Measurements from ENCODE around the gene RMND5B.
"Not testable (repeated sequence)": the region's sequence is repeated elsewhere in the genome, so short reads cannot be mapped to it uniquely, and the experiment has no call there.

RMND5B gene

GRCh38 chr5:178119915-178120606 is 10.8 kb upstream of the RMND5B start:
- Histone ChIP-seq H3K9me3 (ENCODE audit: control insufficient read depth, insufficient read depth, low read length) (no peaks in the 10 kb centered on the region), H3K9ac (ENCODE audit: low read depth, low read length) (no peak overlapping the region), H3K4me1 (ENCODE audit: insufficient read depth, low read length) (peaks cover 34% of the 10 kb centered on the region), H3K36me3 (ENCODE audit: insufficient read depth, low read length) (peaks cover 3% of the 10 kb centered on the region; the same call in 1 of the 2 replicates)

GRCh38 chr5:178120607-178121357 is 10.0 kb upstream of the RMND5B start:
- Histone ChIP-seq H3K4me1 (ENCODE audit: insufficient read depth, low read length) (peaks cover 37% of the 10 kb centered on the region), H3K9me3 (ENCODE audit: control insufficient read depth, insufficient read depth, low read length) (no peaks in the 10 kb centered on the region), H3K9ac (ENCODE audit: low read depth, low read length) (no peak overlapping the region)

GRCh38 chr5:178121391-178122276 is 9.2 kb upstream of the RMND5B start:
- H3K9ac ChIP-seq (ENCODE audit: low read depth, low read length): no peak overlapping the region
- no peaks in the 10 kb centered on the region for H3K9me3 ChIP-seq (ENCODE audit: control insufficient read depth, insufficient read depth, low read length)
- peaks cover 32% of the 10 kb centered on the region for H3K4me1 ChIP-seq (ENCODE audit: insufficient read depth, low read length)
- peaks cover 3% of the 10 kb centered on the region; the same call in 1 of the 2 replicates for H3K36me3 ChIP-seq (ENCODE audit: insufficient read depth, low read length)

More at GRCh38 chr5:178120607-178121357, 10.0 kb upstream of the RMND5B start:
- H3K36me3 ChIP-seq (ENCODE audit: insufficient read depth, low read length): peaks cover 3% of the 10 kb centered on the region; the same call in 1 of the 2 replicates

DNA sequence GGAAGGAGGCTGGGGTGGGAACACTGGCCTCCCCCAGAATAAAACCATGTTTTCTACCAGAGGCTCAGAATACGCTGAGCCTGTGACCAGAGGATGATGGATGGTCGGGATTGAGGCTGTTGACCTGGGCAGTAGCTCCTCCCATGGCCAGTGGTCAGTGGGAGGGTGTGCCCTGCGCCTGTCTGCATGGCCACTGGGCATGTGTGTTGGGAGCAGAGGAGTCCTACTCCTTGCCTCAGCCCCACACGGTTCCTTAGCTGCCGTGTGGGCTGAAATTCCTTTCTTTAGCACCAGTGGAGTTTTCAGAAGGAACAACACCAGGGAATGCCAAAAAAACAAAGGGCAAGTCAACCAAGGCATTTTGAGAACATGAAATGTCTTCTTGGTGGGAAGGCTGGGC is 8.5 kb upstream of the RMND5B start:
- H3K36me3 ChIP-seq (ENCODE audit: insufficient read depth, low read length): peaks cover 3% of the 10 kb centered on the region; the same call in 1 of the 2 replicates
- H3K4me1 ChIP-seq (ENCODE audit: insufficient read depth, low read length): peaks cover 31% of the 10 kb centered on the region
- no peaks in the 10 kb centered on the region for H3K9me3 ChIP-seq (ENCODE audit: control insufficient read depth, insufficient read depth, low read length)
- H3K9ac ChIP-seq (ENCODE audit: low read depth, low read length): no peak overlapping the region

- Histone ChIP-seq H3K9me3 (ENCODE audit: control insufficient read depth, insufficient read depth, low read length) (no peaks in the 10 kb centered on the region), H3K4me1 (ENCODE audit: insufficient read depth, low read length) (peaks cover 23% of the 10 kb centered on the region), H3K9ac (ENCODE audit: low read depth, low read length) (no peak overlapping the region), H3K36me3 (ENCODE audit: insufficient read depth, low read length) (peaks cover 3% of the 10 kb centered on the region; the same call in 1 of the 2 replicates)
Observed at GRCh38 chr5:178123094-178123965, 7.5 kb upstream of the RMND5B start.

DNA sequence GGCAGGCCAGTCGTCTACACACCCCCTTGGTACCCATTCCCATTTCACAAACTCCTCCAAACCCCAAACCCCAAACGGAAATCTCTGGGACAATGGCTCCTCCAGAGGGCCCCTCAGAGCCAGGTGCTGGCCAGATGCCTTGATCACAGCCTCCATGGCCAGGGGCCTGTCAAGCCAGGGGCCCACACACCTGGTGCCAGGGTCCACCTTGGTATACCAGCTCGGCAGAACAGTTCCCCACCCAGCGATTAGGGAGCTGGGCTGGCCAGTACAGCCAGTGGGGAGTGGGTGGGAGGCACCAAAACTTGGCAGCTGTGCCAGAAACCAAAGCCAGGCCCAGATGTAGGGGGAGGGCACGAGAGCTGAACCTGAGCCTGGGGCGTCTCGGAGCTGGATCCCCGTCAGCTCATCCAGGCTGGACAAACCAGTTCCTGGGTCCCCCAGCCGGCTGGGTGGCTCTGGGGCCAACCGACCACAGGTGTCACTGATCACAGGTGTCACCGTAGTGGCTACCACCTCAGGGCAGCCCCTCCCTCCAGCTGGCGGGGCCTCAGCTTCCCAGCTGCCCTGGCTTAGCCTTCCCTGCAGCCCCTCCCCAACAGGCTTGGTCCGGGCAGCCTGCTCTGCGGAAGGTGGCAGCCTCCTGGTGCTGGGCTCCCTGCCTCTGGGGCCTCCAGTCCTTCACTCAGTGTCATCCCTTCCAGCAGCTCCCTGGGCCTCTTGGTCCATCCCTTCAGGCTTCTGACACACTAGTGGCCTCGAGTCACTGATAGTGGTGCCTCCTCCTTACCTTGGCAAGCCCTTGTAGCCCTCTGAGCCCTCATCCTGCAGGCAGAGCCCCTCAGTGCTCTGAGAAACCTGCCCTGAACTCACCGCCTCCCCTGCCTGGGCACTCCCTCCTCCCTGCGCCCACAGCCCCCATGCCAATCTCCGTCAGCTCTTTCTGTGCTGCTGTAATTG is 6.6 kb upstream of the RMND5B start:
- Histone ChIP-seq H3K36me3 (ENCODE audit: insufficient read depth, low read length) (peaks cover 3% of the 10 kb centered on the region; the same call in 1 of the 2 replicates), H3K9me3 (ENCODE audit: control insufficient read depth, insufficient read depth, low read length) (no peaks in the 10 kb centered on the region), H3K4me1 (ENCODE audit: insufficient read depth, low read length) (peaks cover 26% of the 10 kb centered on the region), H3K9ac (ENCODE audit: low read depth, low read length) (no peak overlapping the region)

DNA sequence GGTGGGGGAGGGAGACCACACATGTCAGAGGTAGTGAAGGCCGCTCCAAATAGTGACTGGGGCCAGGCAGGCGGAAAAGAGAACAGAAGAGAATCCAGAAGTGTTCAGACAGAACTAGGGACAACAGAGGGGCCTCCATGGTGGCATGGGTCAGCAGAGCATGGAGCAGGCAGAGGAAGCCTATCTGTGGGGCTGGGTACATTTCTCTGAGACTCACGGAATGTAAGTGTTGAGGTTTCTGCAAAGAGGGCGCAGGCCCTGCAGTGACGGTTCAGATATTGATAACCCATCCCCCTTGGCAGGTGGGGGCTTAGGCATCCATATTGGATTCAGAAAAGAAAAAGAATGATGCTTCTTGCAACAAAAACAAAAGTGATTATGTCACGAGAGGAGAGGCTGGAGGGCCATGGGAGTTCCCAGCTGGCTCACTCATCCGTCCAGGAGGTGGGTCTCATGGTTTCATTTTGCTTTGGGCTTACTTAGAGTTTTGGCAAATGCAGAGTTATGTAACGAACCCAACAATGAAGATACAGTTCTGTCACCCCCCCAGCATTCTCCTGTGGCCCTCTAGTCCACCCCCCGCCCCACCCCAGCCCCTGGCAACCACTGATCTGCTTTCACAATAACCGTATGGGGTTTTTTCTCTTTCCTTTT is 5.4 kb upstream of the RMND5B start:
- H3K9me3 ChIP-seq (ENCODE audit: control insufficient read depth, insufficient read depth, low read length): no peaks in the 10 kb centered on the region
- no peak overlapping the region; the same call in 1 of the 2 replicates for H3K9ac ChIP-seq (ENCODE audit: low read depth, low read length)
- H3K36me3 ChIP-seq (ENCODE audit: insufficient read depth, low read length): peaks cover 3% of the 10 kb centered on the region; the same call in 1 of the 2 replicates

GRCh38 chr5:178126556-178126955 is 4.3 kb upstream of the RMND5B start:
- peaks cover 30% of the 10 kb centered on the region for H3K4me1 ChIP-seq (ENCODE audit: insufficient read depth, low read length)
- H3K9me3 ChIP-seq (ENCODE audit: control insufficient read depth, insufficient read depth, low read length): no peaks in the 10 kb centered on the region
- H3K9ac ChIP-seq (ENCODE audit: low read depth, low read length): no peak overlapping the region

More for the DNA sequence above, 5.4 kb upstream of the RMND5B start:
- H3K4me1 ChIP-seq (ENCODE audit: insufficient read depth, low read length): peaks cover 30% of the 10 kb centered on the region

GRCh38 chr5:178127300-178128009 is 3.4 kb upstream of the RMND5B start:
- peaks cover 30% of the 10 kb centered on the region for H3K4me1 ChIP-seq (ENCODE audit: insufficient read depth, low read length)
- not testable (repeated sequence) for H3K36me3 ChIP-seq (ENCODE audit: insufficient read depth, low read length); H3K9ac ChIP-seq (ENCODE audit: low read depth, low read length); H3K9me3 ChIP-seq (ENCODE audit: control insufficient read depth, insufficient read depth, low read length)

More at GRCh38 chr5:178126556-178126955, 4.3 kb upstream of the RMND5B start:
- H3K36me3 ChIP-seq (ENCODE audit: insufficient read depth, low read length): peaks cover 3% of the 10 kb centered on the region; the same call in 1 of the 2 replicates

- peak overlapping the region; percentile 9; the same call in 1 of the 2 replicates for H3K9ac ChIP-seq (ENCODE audit: low read depth, low read length)
- H3K36me3 ChIP-seq (ENCODE audit: insufficient read depth, low read length): peaks cover 5% of the 10 kb centered on the region
- H3K9me3 ChIP-seq (ENCODE audit: control insufficient read depth, insufficient read depth, low read length): no peaks in the 10 kb centered on the region
- peaks cover 30% of the 10 kb centered on the region for H3K4me1 ChIP-seq (ENCODE audit: insufficient read depth, low read length)
Observed at GRCh38 chr5:178129296-178129695, 1.5 kb upstream of the RMND5B start.

DNA sequence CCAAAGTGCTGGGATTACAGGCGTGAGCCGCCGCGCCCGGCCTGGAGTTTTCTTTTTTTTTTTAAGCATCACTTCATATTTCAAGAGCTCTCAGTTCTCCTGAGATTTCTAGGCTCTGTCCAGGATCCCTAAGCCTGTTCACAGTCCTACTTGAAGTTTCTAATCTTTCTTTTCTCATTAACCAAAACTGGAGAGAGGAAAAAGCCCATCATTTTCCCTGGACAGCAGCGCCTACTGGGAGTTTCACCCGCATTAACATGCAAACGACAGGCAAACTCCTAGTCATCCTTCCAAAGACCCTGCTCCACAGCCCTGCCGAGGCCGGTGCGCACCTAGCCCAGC is 609 bp upstream of the RMND5B start:
- H3K9ac ChIP-seq (ENCODE audit: low read depth, low read length): peak overlapping the region; percentile 99
- not testable (repeated sequence) for H3K36me3 ChIP-seq (ENCODE audit: insufficient read depth, low read length); H3K9me3 ChIP-seq (ENCODE audit: control insufficient read depth, insufficient read depth, low read length)
- H3K4me1 ChIP-seq (ENCODE audit: insufficient read depth, low read length): peaks cover 22% of the 10 kb centered on the region
